Heart left ventricle (tissue), 13 donors: Measurements from ENCODE around the gene ZNF597.
A peak's percentile ranks its signal among the peaks of the same experiment; 100 is the strongest.

Experiments
- POLR2A ChIP-seq, 2 donors: fragments of 450-650 bp; IDR thresholded peaks; one replicate each; pipeline ENCODE4 v1.6.1; 2017; ENCODE audit warnings: antibody characterized with exemption in 2 of 2, mild to moderate bottlenecking in 2 of 2, moderate library complexity in 2 of 2
- TF ChIP-seq, protein P1 (sequence below), 12 donors: fragments of 200-600 bp; sonication (generic) in 4 of 12; IDR thresholded peaks; one replicate each; pipeline versions ENCODE4 v1.5.0 to v1.8.0; 2018 to 2022; ENCODE audit warnings: antibody characterized with exemption in 12 of 12, mild to moderate bottlenecking in 5 of 12
- donor health status: ischemic (EF 13 %, LVEDD 7.1; RV severe dilation, severe dysfunction).
- donor health status: DM: no; HTN: yes; CAD: no.
- donor health status: DM: no; HTN: no; CAD: no.
- donor health status: ischemic (EF 25% LVEDD 6.9; RV normal size, moderate dysfunction).
- donor health status: ischemic (EF 25% LVEDD 5.7; RV mildly dilated, moderate dysfunction).
- donor health status: ischemic (EF 35%, LVEDD 5.7; RV mildly dilated, moderate dysfunction).
- donor health status: nonischemic (EF 11% LVEDD 7.7; RV severe dilation, severe dysfunction).
- donor health status: DM: yes; HTN: yes; CAD: no.
- donor health status: PGD.
- donor health status: ischemic (EF 29% LVEDD 5.4; RV normal size, mild dysfunction).
- donor health status: nonischemic (EF 23%, LVEDD 6.1; RV moderate dilation, normal function).

DNA sequence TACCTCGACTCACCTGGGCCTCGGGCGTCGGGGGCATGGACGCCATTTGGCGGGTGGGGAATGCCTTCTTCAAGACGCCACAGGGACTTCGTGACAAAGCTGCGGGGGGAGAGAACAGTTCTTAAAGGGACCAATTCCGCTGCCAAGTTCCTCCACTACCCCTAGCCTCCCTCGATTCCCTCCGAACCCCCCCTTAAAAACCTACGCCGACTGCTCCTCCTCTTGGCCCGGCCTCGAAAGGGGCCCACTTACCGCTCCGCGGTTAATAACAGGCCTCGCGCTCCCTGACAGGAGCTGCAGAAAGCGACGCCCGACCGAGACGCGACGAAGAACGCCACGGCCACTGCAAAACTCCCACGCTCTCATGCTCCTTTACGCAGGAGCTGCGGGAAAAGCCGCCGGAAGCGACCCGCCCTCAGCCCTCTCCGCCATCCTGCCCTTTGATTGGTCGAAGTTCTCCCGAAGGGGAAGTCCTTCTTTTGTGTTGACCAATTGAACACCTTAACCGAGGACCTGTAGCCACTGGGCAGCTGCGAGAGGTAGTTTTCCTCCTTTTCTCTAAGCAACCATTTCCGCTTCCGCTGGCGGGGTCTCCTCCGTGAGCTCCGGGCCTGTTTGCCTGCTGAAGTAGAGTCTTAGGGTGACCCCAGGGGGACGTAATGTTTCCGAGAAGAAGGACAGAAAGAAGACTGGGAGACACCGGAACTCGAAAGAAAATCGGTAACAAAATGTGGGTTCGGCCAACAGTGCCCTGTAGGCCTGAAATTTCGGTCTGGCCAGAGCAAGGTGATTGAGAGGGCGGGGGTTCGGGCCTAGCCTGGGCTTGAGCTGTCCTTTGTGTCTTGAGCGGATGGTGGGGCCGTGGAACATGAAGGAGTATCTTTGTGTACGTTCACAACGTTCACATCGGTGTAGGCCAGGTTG lies at the start of gene ZNF597, which contains the start of gene NAA60:
- peak in 1 of 2 donors; percentile 25 for TF ChIP-seq POLR2A (IDR thresholded peaks at IDR 0.05)
- TF ChIP-seq, protein P1, sequence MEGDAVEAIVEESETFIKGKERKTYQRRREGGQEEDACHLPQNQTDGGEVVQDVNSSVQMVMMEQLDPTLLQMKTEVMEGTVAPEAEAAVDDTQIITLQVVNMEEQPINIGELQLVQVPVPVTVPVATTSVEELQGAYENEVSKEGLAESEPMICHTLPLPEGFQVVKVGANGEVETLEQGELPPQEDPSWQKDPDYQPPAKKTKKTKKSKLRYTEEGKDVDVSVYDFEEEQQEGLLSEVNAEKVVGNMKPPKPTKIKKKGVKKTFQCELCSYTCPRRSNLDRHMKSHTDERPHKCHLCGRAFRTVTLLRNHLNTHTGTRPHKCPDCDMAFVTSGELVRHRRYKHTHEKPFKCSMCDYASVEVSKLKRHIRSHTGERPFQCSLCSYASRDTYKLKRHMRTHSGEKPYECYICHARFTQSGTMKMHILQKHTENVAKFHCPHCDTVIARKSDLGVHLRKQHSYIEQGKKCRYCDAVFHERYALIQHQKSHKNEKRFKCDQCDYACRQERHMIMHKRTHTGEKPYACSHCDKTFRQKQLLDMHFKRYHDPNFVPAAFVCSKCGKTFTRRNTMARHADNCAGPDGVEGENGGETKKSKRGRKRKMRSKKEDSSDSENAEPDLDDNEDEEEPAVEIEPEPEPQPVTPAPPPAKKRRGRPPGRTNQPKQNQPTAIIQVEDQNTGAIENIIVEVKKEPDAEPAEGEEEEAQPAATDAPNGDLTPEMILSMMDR (IDR thresholded peaks at IDR 0.05) = no peak
